NCI-H1105 treated with DMSO at 0.1 percent for 48 hours (cell line): ENCODE data around the gene OR52L1.
A peak's percentile ranks its signal among the peaks of the same experiment; 100 is the strongest.
"Not testable (repeated sequence)": the region's sequence is repeated elsewhere in the genome, so short reads cannot be mapped to it uniquely, and the experiment has no call there.

Source experiments
- DNase-seq: peaks from one replicate; lab custom pipeline; 2025; lab: John Stamatoyannopoulos, UW

Gene OR52L1

GRCh38 chr11:5986885-5987284 lies at the start of gene OR52L1:
Gene OR52L1 (minus strand): TSS chr11:5986985. CDS start chr11:5986930, 55 bp downstream.
- DNase-seq = no peak

DNA sequence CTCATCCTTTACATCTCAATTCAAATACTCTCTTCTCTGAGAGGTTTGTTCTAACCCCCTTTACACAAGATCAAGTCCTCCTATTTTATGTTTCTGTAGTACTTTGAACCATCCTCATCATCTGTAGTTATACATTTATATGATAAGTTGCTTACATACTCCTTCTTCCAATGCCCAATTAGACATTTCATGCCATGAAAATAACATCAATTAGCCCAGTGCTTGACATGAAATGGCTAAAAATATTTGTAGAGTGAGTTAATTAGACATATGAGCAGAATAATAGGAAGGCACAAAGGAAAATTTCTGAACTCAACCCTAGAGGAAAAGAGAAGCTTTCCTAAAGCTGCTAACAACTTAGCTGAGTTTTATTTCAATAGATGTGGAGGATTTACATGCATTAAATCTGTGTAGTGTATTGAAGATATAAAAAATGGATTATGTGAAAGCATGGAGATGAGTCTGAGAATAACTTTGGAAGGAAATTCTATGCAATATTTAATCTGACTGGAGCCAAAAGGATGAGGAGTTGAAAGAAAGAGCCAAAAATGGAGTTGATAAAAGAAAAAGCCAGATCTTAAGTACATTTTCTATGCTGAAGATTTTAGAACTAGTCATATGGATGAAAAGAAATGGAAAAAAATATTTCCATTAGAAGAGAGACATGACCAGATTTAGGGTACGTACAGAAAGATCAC lies 44.1 kb upstream of the OR52L1 start, which contains the start of gene OR56A1:
TSS of gene OR56A1 (minus strand) at position 51 of the 698 bp plus-strand sequence. CDS start 3,066 bp downstream, outside the sequence.
- DNase-seq = no peak

DNA sequence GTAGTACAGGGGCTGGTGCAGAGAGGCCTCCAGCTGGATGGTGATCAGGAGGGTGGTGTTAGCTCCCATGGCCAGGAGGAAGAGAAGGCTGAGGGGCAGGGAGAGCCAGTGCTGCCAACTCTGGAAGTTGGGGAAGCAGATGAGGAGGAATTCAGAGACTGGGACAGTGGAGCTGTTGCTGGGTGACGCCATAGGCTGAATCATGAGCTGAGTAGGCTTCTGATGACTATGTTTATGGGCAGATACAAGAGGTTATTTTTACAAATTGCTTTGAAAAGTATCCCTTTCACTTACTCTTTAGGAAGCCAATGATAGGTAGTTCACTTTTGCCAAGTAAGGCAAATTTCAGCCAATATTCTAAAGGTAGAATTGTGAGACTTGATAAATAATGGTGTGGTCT lies 40.7 kb upstream of the OR52L1 start:
- no peak for DNase-seq

GRCh38 chr11:6025056-6025455 lies 38.3 kb upstream of the OR52L1 start:
- peak; percentile 21 for DNase-seq

GRCh38 chr11:6022956-6023355 lies 36.2 kb upstream of the OR52L1 start:
- peak; percentile 60 for DNase-seq

- DNase-seq = no peak
These were observed 26.3 kb upstream of the OR52L1 start for GRCh38 chr11:6013042-6013441.

DNA sequence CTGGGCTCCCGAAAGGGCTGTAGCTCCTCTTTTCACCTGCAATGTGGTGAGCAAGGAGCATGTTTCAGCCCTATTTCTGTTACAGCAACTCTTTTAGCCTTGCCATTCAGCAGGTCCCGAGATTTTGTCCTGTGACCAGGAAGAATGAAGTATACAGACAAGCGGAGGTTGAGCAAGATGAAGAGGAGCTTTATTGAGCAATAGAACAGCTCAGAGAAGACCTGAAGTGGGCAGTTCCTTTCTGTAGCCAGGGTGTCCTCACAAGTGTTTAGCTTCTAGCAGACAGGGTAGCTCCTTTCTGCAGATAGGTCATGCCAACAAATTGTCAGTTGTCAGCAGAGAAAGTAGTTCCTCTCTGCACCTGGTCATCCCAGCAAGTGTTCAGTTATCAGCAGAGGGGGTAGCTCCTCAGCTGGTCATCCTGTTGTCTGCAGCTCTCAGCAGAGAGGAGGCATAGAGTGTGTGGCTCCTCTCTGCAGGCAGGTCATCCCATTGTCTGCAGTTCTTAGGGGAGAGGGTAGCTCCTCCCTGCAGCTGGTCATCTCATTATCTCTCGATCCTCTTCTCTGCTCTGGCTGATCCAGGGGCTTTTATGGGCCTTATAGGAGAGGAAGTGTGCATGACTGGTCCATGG lies 25.4 kb upstream of the OR52L1 start:
- no peak for DNase-seq

DNA sequence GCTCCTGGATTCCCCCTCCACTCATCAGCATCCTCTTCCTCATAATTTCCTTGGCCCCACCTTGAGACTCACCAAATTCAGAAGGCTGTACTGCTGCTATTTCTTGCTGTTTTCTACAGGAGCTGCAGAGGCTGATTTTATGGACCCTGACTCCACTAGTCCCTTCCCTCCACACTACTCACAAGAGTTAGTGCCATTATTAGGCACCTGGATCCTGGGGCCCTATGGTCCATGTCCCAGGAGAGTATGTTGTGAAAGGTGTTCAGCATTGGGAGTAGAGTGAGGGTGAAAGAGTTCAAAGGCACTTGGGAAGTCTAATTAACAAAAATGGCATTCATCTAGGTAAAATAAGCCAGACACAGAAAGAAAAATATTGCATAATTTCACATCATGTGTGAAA lies 20.1 kb upstream of the OR52L1 start, which contains the start of gene OR56A4:
TSS of gene OR56A4 (minus strand) at position 101 of the 400 bp plus-strand sequence. CDS start 3,954 bp downstream, outside the sequence.
- DNase-seq = no peak

DNA sequence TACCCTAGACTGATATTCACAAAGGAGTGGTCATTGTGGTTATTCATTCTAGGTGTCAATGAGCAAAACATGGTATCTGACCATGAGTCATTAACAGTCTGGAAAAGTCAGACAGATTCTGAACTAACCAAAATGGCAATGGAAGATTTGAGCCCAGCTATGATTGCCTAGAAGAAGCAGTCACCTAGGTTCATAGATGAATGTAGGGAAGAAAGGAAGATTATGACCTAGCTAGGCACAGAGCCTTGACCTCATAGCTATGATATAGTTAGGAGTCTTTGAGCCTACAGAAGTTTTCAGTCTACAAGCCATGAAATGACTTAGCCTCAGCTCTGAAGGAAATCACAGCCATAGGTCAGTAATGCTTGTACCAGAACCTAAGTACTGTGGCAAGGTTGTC lies 19.6 kb upstream of the OR52L1 start:
- no peak for DNase-seq

DNA sequence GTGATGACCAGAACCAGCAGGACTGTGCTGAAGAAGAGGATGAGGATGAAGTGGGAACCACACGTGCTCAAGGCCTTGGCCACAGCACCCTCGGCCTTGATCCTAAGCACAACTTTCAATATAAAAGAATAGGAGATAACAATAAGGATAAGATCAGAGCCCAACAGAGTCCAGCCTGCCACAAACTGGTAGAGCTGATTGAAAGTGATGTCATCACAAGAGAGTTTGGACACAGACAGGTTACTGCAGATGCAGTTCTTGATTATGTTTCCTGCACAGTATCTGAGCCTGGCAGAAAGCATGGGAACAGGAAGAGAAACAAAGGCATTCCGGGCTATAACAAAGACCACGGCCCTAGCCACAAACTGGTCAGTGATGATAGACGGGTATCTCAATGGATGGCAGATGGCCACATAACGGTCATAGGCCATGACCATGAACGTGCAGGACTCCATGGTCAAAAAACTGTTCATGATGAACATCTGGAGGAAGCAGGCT lies 15.5 kb upstream of the OR52L1 start:
- DNase-seq = no peak

GRCh38 chr11:5994791-5995190 lies 8.0 kb upstream of the OR52L1 start:
- no peak for DNase-seq

DNA sequence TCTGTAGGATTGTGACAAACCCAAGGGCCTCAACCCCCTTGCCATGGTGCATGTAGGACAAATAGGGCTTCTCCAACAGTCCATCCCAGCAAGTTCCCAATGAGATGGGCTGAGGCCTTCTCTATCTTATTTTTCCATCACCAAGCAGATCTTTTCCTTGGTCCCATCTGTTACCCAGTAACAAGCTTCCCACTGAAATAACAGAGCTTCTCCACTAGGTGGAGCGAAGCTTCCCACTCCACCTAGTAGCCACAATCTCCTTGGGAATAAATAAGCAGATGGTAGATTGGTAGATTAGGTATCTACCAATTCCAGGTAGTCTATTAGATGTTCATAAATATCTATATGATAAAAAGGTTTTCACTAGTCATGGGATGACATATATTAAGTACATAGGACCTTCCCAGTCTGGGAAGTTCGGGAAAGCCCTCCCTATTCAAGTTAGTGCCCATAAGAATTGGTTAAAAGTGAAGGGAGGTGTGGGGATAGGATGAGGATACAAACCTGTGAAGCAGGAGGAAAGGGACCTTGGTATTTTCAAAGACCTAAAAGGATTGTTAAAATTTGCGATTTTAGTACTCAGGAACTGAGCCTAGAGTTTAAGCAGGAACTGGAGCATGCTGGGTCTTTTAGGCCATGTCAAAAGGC lies 5.9 kb upstream of the OR52L1 start:
- no peak for DNase-seq

- no peak for DNase-seq
These were observed 5.4 kb upstream of the OR52L1 start for GRCh38 chr11:5992150-5992549.

DNA sequence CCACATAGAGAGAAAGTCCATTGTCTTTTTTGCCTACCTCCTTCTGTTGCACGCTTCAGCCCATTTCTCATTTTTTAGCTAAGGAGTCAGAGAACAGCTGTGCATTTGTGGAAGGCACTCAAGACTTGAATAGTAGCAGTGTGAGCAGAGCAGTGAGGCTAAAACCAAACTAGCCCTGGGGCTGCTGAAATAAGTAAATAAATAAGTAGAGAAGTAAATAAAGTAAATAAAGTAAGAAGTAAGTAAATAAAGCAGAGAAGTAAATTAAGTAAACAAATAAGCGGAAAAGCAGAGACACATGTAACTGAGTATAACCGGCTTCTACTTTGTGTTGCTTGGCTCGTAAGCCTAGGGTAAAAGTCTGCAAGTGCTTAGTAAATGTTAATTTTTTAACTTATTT lies 2.4 kb upstream of the OR52L1 start:
- no peak for DNase-seq

DNA sequence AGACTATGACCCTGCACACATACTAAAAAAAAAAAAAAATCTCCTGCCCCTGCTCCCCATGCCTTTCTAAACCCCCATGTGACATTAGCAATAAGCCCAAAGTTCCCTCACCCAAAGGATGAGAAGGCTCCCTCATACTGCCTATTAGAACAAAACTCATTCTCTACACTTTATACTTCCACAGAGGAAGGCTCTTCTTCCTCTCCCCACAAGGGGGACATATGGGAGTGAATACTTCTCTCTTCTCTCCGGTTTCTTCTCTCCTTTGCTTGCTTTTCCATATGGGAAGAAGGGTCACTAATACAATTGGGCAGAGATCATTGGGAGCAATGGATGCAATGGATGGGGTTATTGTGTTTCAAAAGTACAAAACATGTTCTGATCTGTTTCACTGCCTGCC lies 3.3 kb downstream of the OR52L1 start:
- no peak for DNase-seq

- DNase-seq = no peak
These were observed 13.3 kb downstream of the OR52L1 start for GRCh38 chr11:5973530-5973929.

DNA sequence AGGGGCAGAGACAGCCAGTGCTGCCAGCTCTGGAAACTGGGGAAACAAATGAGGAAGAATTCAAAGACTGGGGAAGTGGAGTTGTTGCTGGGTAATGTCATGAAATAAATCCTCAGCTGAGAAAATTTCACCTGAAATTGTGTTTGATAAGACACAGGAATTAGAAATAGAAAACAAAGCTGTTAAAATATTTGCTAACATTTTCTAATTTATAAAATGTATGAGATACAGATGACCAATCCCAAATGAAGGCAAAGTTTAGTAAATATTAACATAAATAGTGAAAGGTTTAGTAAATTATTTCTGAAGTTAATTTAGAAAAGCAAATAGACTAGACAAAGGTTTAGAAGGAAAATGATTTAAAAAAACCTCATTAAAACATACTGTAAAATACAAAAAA lies 18.4 kb downstream of the OR52L1 start, which contains the start of gene OR56A5:
TSS of gene OR56A5 (minus strand) at position 101 of the 400 bp plus-strand sequence. CDS start at position 101, 0 bp downstream.
- no peak for DNase-seq

GRCh38 chr11:5967708-5968107 lies 19.1 kb downstream of the OR52L1 start:
- no peak for DNase-seq

GRCh38 chr11:5966958-5967357 lies 19.8 kb downstream of the OR52L1 start:
- no peak for DNase-seq

DNA sequence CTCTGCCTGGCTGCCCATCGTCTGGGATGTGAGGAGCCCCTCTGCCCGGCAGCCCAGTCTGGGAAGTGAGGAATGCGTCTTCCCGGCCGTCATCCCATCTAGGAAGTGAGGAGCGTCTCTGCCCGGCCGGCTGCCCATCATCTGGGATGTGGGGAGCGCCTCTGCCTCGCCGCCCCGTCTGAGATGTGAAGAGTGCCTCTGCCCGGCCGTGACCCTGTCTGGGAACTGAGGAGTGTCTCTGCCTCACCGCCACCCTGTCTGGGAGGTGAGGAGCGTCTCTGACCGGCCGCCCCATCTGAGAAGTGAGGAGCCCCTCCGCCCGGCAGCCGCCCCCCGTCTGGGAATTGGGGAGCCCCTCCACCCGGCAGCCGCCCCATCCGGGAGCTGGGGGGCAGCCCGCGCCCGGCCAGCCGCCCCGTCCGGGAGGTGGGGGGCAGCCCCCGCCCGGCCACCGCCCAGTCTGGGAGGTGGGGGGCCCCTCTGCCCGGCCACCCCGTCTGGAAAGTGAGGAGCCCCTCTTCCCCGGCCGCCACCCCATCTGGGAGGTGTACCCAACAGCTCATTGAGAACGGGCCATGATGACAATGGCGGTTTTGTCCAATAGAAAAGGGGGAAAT lies 26.0 kb downstream of the OR52L1 start:
- DNase-seq = not testable (repeated sequence)

- DNase-seq = no peak
These were observed 31.2 kb downstream of the OR52L1 start for GRCh38 chr11:5955586-5955985.

DNA sequence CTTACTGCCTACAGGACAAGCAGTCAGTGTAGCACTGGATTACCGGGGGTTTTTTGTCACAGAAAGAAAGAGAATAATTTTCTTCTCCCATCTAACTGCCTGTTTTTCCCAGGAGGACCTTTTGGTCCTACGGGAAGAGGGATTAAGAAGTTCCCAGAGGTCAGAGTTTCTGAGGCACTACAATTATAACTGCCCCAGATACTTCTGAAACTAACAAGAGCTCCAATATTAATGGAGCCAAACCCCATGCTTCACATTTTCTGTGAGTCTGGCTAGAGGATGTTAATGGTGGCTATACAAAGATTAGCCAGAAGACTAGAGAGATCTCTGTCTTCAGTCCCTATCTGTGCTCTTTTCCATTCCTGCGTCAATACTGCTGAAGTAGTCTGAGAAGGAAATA lies 44.8 kb downstream of the OR52L1 start, which contains the start of gene OR56A3:
TSS of gene OR56A3 (plus strand) at position 301 of the 400 bp plus-strand sequence. CDS start 5,096 bp downstream, outside the sequence.
- DNase-seq = no peak
